ENCODE data around the gene TRIM65. TPM values are rescaled to one million over a fixed set of nuclear protein-coding genes. Genes with fewer than 3 reads are reported as not detected.

TRIM65 gene
- total RNA-seq, 1 donor from 2014 or later = 24.3 TPM

- DNase-seq = no peak
- H3K9me3 Mint-ChIP-seq (ENCODE audit: unreplicated experiment) = peaks cover 15% of the 10 kb centered on the region
- peaks cover 19% of the 10 kb centered on the region for H3K27me3 Mint-ChIP-seq (ENCODE audit: unreplicated experiment)
- H3K4me1 Mint-ChIP-seq (ENCODE audit: low read depth, unreplicated experiment) = peaks cover 25% of the 10 kb centered on the region
- H3K4me3 Mint-ChIP-seq (ENCODE audit: unreplicated experiment) = no peak overlapping the region
- H3K27ac Mint-ChIP-seq (ENCODE audit: unreplicated experiment) = no peak overlapping the region
- TF ChIP-seq CTCF (IDR thresholded peaks at IDR 0.05; ENCODE audit: partially characterized antibody, unreplicated experiment) = no peak
- H3K36me3 Mint-ChIP-seq (ENCODE audit: unreplicated experiment) = peaks cover 4% of the 10 kb centered on the region
These were observed 4.1 kb downstream of the TRIM65 start for GRCh38 chr17:75892556-75893224.

- Mint-ChIP-seq H3K4me3 (ENCODE audit: unreplicated experiment) (no peak overlapping the region), H3K27ac (ENCODE audit: unreplicated experiment) (no peak overlapping the region), H3K9me3 (ENCODE audit: unreplicated experiment) (peaks cover 15% of the 10 kb centered on the region), H3K4me1 (ENCODE audit: low read depth, unreplicated experiment) (peaks cover 19% of the 10 kb centered on the region), H3K36me3 (ENCODE audit: unreplicated experiment) (peaks cover 4% of the 10 kb centered on the region), H3K27me3 (ENCODE audit: unreplicated experiment) (peaks cover 17% of the 10 kb centered on the region)
- DNase-seq = no peak
- TF ChIP-seq CTCF (IDR thresholded peaks at IDR 0.05; ENCODE audit: partially characterized antibody, unreplicated experiment) = no peak
These were observed 4.9 kb downstream of the TRIM65 start for GRCh38 chr17:75891605-75892555.

GRCh38 chr17:75891022-75891604 lies 5.6 kb downstream of the TRIM65 start:
- Mint-ChIP-seq H3K27me3 (ENCODE audit: unreplicated experiment) (peaks cover 20% of the 10 kb centered on the region), H3K36me3 (ENCODE audit: unreplicated experiment) (peaks cover 8% of the 10 kb centered on the region), H3K4me3 (ENCODE audit: unreplicated experiment) (no peak overlapping the region), H3K4me1 (ENCODE audit: low read depth, unreplicated experiment) (peaks cover 19% of the 10 kb centered on the region), H3K27ac (ENCODE audit: unreplicated experiment) (no peak overlapping the region), H3K9me3 (ENCODE audit: unreplicated experiment) (peaks cover 15% of the 10 kb centered on the region)
- TF ChIP-seq CTCF (IDR thresholded peaks at IDR 0.05; ENCODE audit: partially characterized antibody, unreplicated experiment) = no peak
- no peak for DNase-seq

DNA sequence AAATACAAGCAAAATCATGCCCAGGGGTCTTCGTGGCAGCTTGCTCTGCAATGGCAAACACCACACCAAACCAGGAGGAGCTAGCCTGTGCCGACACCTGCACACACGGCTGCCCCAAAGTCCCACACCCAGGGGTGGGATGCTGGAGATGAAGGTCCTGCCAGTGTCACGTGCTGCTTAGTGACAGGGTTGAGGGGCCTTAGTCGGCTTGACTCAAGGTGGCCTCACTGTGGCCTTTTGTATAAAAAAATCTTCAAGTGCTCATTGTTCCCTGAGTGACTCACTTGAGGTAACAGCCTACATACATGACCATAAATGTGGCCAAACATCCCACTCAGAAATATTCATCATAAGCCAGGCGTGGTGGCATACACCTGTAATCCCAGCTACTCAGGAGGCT lies 7.3 kb downstream of the TRIM65 start:
- H3K4me3 Mint-ChIP-seq (ENCODE audit: unreplicated experiment) = no peak overlapping the region
- H3K36me3 Mint-ChIP-seq (ENCODE audit: unreplicated experiment) = peaks cover 8% of the 10 kb centered on the region
- DNase-seq = no peak
- peaks cover 13% of the 10 kb centered on the region for H3K27me3 Mint-ChIP-seq (ENCODE audit: unreplicated experiment)
- TF ChIP-seq CTCF (IDR thresholded peaks at IDR 0.05; ENCODE audit: partially characterized antibody, unreplicated experiment) = no peak
- H3K4me1 Mint-ChIP-seq (ENCODE audit: low read depth, unreplicated experiment) = peaks cover 12% of the 10 kb centered on the region
- no peak overlapping the region for H3K27ac Mint-ChIP-seq (ENCODE audit: unreplicated experiment)
- H3K9me3 Mint-ChIP-seq (ENCODE audit: unreplicated experiment) = peaks cover 9% of the 10 kb centered on the region

All from glutamatergic neuron (in vitro differentiated cells).